SK-N-SH (cell line): ENCODE measurements around the gene ADPRS. TPM values are rescaled to one million over a fixed set of nuclear protein-coding genes. Genes with fewer than 3 reads are reported as not detected.

Experiments used
- CTCF ChIA-PET: fragments of 300-600, 350-600 bp; formaldehyde crosslinking; extraction: SDS; loops from one replicate; lab custom pipeline; 2021; lab: Yijun Ruan, JAX
- POLR2A ChIA-PET: fragments of 350-600 bp; sonication (Branson Sonifier 250); formaldehyde crosslinking; extraction: SDS; loops from one replicate; lab custom pipeline; 2020; ENCODE audit warnings: antibody characterized with exemption, inconsistent platforms; lab: Yijun Ruan, JAX
- DNase-seq: peaks from one replicate; pipeline ENCODE4 v3.0.0; 2012
- H2AFZ ChIP-seq: fragments of 200-600 bp; sonication (generic); 2 replicates; pipeline ENCODE4 v1.8.1; 2016; ENCODE audit warnings: antibody characterized with exemption, mild to moderate bottlenecking, low read depth
- H3F3A ChIP-seq: fragments of 200-600 bp; sonication (generic); replicated peaks from 2 replicates; pipeline ENCODE3; 2016; ENCODE audit warnings: antibody characterized with exemption, mild to moderate bottlenecking; ENCODE audit not compliant: insufficient read depth
- H3K27ac ChIP-seq, 2 experiments: fragments of 200-500 bp in 1 of 2; fragments of 200-600 bp in 1 of 2; sonication (Bioruptor generic) in 1 of 2; sonication (generic), shearing (Covaris generic) in 1 of 2; 2 replicates each; pipeline versions ENCODE4 v1.5.1 to v1.6.1; 2014 to 2016; ENCODE audit warnings: low read depth in 2 of 2, inconsistent platforms in 1 of 2, low read length in 1 of 2, mild to moderate bottlenecking in 1 of 2, mixed read lengths in 1 of 2
- H3K27me3 ChIP-seq: fragments of 200-600 bp; sonication (generic), shearing (Covaris generic); 2 replicates; pipeline ENCODE4 v1.6.1; 2016; ENCODE audit warnings: mixed run types; ENCODE audit not compliant: insufficient read depth
- H3K36me3 ChIP-seq, 2 experiments: fragments of 200-500 bp in 1 of 2; fragments of 200-600 bp in 1 of 2; sonication (Bioruptor generic) in 1 of 2; sonication (generic) in 1 of 2; replicated peaks in 1 of 2; 2 replicates each; pipeline versions ENCODE3 to v1.5.1; 2014 to 2016; ENCODE audit warnings: low read length in 1 of 2, mild to moderate bottlenecking in 1 of 2; ENCODE audit not compliant: insufficient read depth in 2 of 2, control insufficient read depth in 1 of 2
- H3K4me1 ChIP-seq, 2 experiments: fragments of 200-500 bp in 1 of 2; fragments of 200-600 bp in 1 of 2; sonication (Bioruptor generic) in 1 of 2; sonication (generic), shearing (Covaris generic) in 1 of 2; 2 replicates each; pipeline versions ENCODE4 v1.5.1 to v1.6.1; 2014 to 2016; ENCODE audit warnings: low read depth in 1 of 2, low read length in 1 of 2, mixed run types in 1 of 2; ENCODE audit not compliant: insufficient read depth in 2 of 2, control insufficient read depth in 1 of 2
- H3K4me2 ChIP-seq: fragments of 200-600 bp; sonication (generic), shearing (Covaris generic); 2 replicates; pipeline ENCODE4 v1.6.1; 2017; ENCODE audit warnings: mixed run types
- H3K4me3 ChIP-seq, 2 experiments: fragments of 200-500 bp in 1 of 2; fragments of 200-600 bp in 1 of 2; sonication (Bioruptor generic) in 1 of 2; sonication (generic), shearing (Covaris generic) in 1 of 2; 2 replicates each; pipeline versions ENCODE4 v1.5.1 to v1.8.1; 2014 to 2016; ENCODE audit warnings: low read depth in 2 of 2, inconsistent platforms in 1 of 2, low read length in 1 of 2, mild to moderate bottlenecking in 1 of 2, mixed read lengths in 1 of 2, moderate library complexity in 1 of 2
- H3K79me2 ChIP-seq: fragments of 200-600 bp; sonication (generic); 2 replicates; pipeline ENCODE4 v1.8.1; 2017; ENCODE audit warnings: mild to moderate bottlenecking; ENCODE audit not compliant: insufficient read depth
- H3K9ac ChIP-seq: fragments of 200-600 bp; sonication (generic); 2 replicates; pipeline ENCODE4 v1.6.1; 2017; ENCODE audit warnings: mixed run types
- H3K9me2 ChIP-seq: fragments of 200-600 bp; sonication (generic); 2 replicates; pipeline ENCODE4 v1.6.1; 2017; ENCODE audit warnings: mixed run types
- H3K9me3 ChIP-seq: fragments of 200-600 bp; sonication (generic); 2 replicates; pipeline ENCODE4 v1.6.1; 2017; ENCODE audit warnings: mixed run types, mild to moderate bottlenecking, moderate library complexity
- H4K20me1 ChIP-seq: fragments of 200-600 bp; sonication (generic); 2 replicates; pipeline ENCODE4 v1.6.1; 2017; ENCODE audit warnings: mild to moderate bottlenecking, mixed run types; ENCODE audit not compliant: insufficient read depth
- CHD2 ChIP-seq: fragments of 150-350 bp; IDR thresholded peaks from 2 replicates; pipeline ENCODE4 v1.6.1; 2018; ENCODE audit warnings: low read length; ENCODE audit not compliant: partially characterized antibody
- CTCF ChIP-seq: fragments of 200-600 bp; sonication (generic); IDR thresholded peaks from 2 replicates; pipeline ENCODE4 v1.6.1; 2017; ENCODE audit warnings: antibody characterized with exemption, mild to moderate bottlenecking, moderate library complexity
- EZH2phosphoT487 ChIP-seq: fragments of 200-600 bp; sonication (generic); IDR thresholded peaks from 2 replicates; pipeline ENCODE4 v1.6.1; 2017; ENCODE audit warnings: low read depth, mixed run types, mild to moderate bottlenecking, antibody characterized with exemption, moderate library complexity, borderline replicate concordance
- MAX ChIP-seq: IDR thresholded peaks from 2 replicates; pipeline ENCODE4 v1.4.0; 2012; ENCODE audit warnings: low read depth
- MEF2A ChIP-seq: IDR thresholded peaks from 2 replicates; pipeline ENCODE4 v1.4.0; 2012; ENCODE audit warnings: low read depth, borderline replicate concordance
- RCOR1 ChIP-seq: fragments of 150-350 bp; IDR thresholded peaks from 2 replicates; pipeline ENCODE4 v1.6.1; 2017; ENCODE audit warnings: antibody characterized with exemption, low read length
- RFX5 ChIP-seq: IDR thresholded peaks from 2 replicates; pipeline ENCODE4 v1.6.1; 2012; ENCODE audit warnings: mild to moderate bottlenecking, improper control_type of control experiment, low read length
- SMC3 ChIP-seq: IDR thresholded peaks from 2 replicates; pipeline ENCODE4 v1.6.1; 2012; ENCODE audit warnings: low read depth, low read length, improper control_type of control experiment
- TCF12 ChIP-seq: IDR thresholded peaks from 2 replicates; pipeline ENCODE4 v1.4.0; 2012
- TEAD4 ChIP-seq: IDR thresholded peaks from 2 replicates; pipeline ENCODE4 v1.4.0; 2012; ENCODE audit warnings: mild to moderate bottlenecking, borderline replicate concordance; ENCODE audit not compliant: insufficient read depth
- WGBS: methylation state at CpG from one replicate; pipeline ENCODE4 v1.1.6; 2017; ENCODE audit warnings: low lambda C conversion rate; 5-methylcytosine and 5-hydroxymethylcytosine counted together
- polyA plus RNA-seq, 3 experiments: library from polyadenylated mRNA; depleted of rRNA; stranded (reverse); fragments of >200 nt; gene quantifications; 2 replicates each; pipeline ENCODE4 v1.2.3, GENCODE V29; 2012

ADPRS gene
- polyA plus RNA-seq, 1 of the 3 experiments (the other 2 are of a cell fraction) = 54.2 TPM

GRCh38 chr1:36092166-36092797 is 3.6 kb downstream of the ADPRS start:
- H3K27me3 ChIP-seq = no peaks in the 10 kb centered on the region
- H3K79me2 ChIP-seq = peaks cover 40% of the 10 kb centered on the region
- peaks cover 23% of the 10 kb centered on the region for H3F3A ChIP-seq
- H3K9me2 ChIP-seq = no peaks in the 10 kb centered on the region
- peaks cover 17 to 53% of the 10 kb centered on the region in 2 experiments for H3K36me3 ChIP-seq
- CTCF ChIA-PET = interaction anchor here (1.4 to 32.6 kb wide), 4 partner anchors 23 to 328 kb away, joined by 3 to 700 read pairs (median 6); no protein-coding TSS in a partner anchor
- POLR2A ChIA-PET = no interaction called here
- TF ChIP-seq TEAD4 (no peak), CTCF (no peak), RCOR1 (no peak), EZH2phosphoT487 (no peak), MAX (no peak), SMC3 (no peak), TCF12 (no peak), CHD2 (no peak)
- no peak overlapping the region for H3K9ac ChIP-seq
- no peak overlapping the region for H3K4me3 ChIP-seq
- DNase-seq = no peak
- peak overlapping the region in 1 of 2 experiments; percentile 99; a peak in 2 of 4 replicates for H3K27ac ChIP-seq
- H3K4me2 ChIP-seq = no peak overlapping the region
- no peak overlapping the region for H2AFZ ChIP-seq
- WGBS = 96% methylated on average over 13 of the region's 17 CpGs
- H3K4me1 ChIP-seq = peaks cover 3 to 75% of the 10 kb centered on the region in 2 experiments; a peak in 3 of 4 replicates
- no peaks in the 10 kb centered on the region for H3K9me3 ChIP-seq
- no peaks in the 10 kb centered on the region for H4K20me1 ChIP-seq

GRCh38 chr1:36092798-36093185 is 4.1 kb downstream of the ADPRS start:
- Histone ChIP-seq H2AFZ (no peak overlapping the region), H3F3A (peaks cover 23% of the 10 kb centered on the region), H3K79me2 (peaks cover 40% of the 10 kb centered on the region), H3K36me3 (peaks cover 17 to 53% of the 10 kb centered on the region in 2 experiments), H3K9me3 (no peaks in the 10 kb centered on the region), H4K20me1 (no peaks in the 10 kb centered on the region), H3K9ac (no peak overlapping the region), H3K27ac (peak overlapping the region in 1 of 2 experiments; percentile 99; a peak in 2 of 4 replicates), H3K9me2 (no peaks in the 10 kb centered on the region), H3K27me3 (no peaks in the 10 kb centered on the region), H3K4me1 (peaks cover 3 to 79% of the 10 kb centered on the region in 2 experiments; a peak in 3 of 4 replicates), H3K4me3 (no peak overlapping the region), H3K4me2 (no peak overlapping the region)
- ChIA-PET CTCF (interaction anchor here (1.3 to 32.6 kb wide), 6 partner anchors 23 to 327 kb away, joined by 3 to 700 read pairs (median 6); partner anchors contain the start of gene TRAPPC3), POLR2A (interaction anchor here (1.4 kb wide), 1 partner anchor 21 kb away, joined by 3 read pairs; no protein-coding TSS in a partner anchor)
- TF ChIP-seq MEF2A (no peak), RFX5 (no peak)
- DNase-seq = no peak
- WGBS = 98% methylated on average over 8 of the region's 9 CpGs
